Epithelial cell of prostate (primary cell): Measurements from ENCODE around the gene RALB.
"Not testable (repeated sequence)": the region's sequence is repeated elsewhere in the genome, so short reads cannot be mapped to it uniquely, and the experiment has no call there.

Experiments
- DNase-seq: peaks from one replicate; pipeline ENCODE4 v3.0.0-alpha.2; 2011; ENCODE audit warnings: low read depth, low spot score
- H3K27ac ChIP-seq: fragments of 450-650 bp; 2 replicates; pipeline ENCODE4 v1.5.1; 2017; ENCODE audit warnings: mild to moderate bottlenecking

RALB gene

GRCh38 chr2:120224256-120224655 is 28.4 kb upstream of the RALB start:
- DNase-seq: no peak
- no peak overlapping the region for H3K27ac ChIP-seq

GRCh38 chr2:120224735-120225548 is 27.7 kb upstream of the RALB start:
- H3K27ac ChIP-seq: no peak overlapping the region
- no peak for DNase-seq

- DNase-seq: no peak
- H3K27ac ChIP-seq: no peak overlapping the region
Observed at GRCh38 chr2:120225549-120226065, 27.0 kb upstream of the RALB start.

DNA sequence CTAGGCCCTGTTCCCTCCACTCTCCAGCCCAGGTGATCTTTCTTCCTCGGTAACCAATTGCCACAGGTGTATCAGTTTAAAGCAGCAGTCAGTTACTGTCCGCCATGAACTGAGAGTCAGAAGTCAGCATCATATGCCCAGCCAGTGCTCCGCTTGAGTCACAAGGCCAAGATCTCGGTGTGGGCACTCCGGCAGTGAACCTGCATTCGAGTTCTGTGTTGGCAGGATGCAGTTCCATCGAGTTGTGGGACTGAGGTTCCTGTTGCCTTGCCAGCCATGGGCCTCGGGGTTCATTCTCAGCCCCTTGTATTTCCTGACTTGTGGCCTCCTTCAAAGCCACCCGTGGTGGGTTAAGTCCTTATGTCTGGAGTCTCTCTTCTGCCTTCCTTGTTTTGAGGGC is 26.3 kb upstream of the RALB start:
- no peak overlapping the region for H3K27ac ChIP-seq
- no peak for DNase-seq

- no peak overlapping the region for H3K27ac ChIP-seq
- no peak for DNase-seq
Observed at GRCh38 chr2:120227111-120227991, 25.3 kb upstream of the RALB start.

DNA sequence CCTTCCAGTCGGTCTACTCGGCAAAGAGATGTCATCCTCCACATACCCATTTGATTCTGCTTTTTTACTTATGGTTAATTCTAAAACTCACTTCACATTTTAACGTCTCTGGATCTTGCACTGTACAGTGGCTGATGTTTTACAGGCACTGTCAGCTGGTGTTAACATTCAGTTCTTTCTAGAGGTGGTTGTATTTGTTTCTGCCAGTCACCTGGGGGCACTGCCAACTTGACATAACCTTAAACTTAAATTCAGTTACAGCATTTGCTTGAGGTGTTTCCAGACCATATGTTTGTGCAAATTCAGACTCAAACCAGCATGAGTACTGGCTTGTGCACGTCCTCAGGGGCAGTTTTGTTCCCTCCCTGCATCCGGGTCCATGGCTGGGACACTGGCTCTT is 24.1 kb upstream of the RALB start:
- H3K27ac ChIP-seq: no peak overlapping the region
- no peak for DNase-seq

DNA sequence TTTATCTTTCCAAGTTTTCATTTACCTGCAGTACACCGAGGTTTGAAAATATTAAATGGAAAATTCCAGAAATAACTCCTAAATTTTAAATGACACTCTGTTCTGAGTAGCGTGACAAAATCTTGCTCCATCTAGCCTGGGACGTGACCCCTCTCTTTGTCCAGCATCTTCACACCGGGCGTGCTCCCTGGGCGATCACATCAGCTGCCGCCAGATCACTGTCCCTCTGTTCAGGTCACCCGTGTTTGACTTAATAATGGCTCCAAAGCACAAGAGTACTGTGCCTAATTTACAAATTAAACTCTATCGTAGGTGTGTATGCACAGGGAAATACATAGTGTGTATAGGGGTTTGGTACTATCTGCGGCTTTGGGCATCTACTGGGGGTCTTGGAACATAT is 23.3 kb upstream of the RALB start:
- no peak for DNase-seq
- H3K27ac ChIP-seq: no peak overlapping the region

- H3K27ac ChIP-seq: no peak overlapping the region
Observed at GRCh38 chr2:120230515-120231471, 21.9 kb upstream of the RALB start.

DNA sequence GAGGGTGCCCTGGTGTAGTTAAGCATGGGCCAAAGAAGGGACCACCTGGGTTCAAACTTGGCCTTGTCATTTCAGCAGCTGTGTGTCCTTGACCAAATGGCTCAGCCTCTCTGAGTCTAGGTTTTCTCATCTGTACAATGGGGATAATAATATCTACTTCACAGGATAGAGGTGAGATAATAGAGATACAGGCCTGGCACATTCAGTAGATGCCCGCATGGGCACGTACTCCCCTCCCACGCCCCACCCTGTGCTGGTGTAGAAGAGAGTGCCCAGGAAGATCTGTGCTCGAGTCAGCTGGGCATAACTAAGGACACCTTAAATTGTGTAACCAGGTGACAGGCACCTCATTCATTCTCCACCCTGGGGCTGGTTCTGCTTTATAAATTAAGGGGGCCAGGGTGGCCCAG is 21.1 kb upstream of the RALB start:
- DNase-seq: no peak
- peak overlapping the region; percentile 42 for H3K27ac ChIP-seq

More at GRCh38 chr2:120230515-120231471, 21.9 kb upstream of the RALB start:
- no peak for DNase-seq

DNA sequence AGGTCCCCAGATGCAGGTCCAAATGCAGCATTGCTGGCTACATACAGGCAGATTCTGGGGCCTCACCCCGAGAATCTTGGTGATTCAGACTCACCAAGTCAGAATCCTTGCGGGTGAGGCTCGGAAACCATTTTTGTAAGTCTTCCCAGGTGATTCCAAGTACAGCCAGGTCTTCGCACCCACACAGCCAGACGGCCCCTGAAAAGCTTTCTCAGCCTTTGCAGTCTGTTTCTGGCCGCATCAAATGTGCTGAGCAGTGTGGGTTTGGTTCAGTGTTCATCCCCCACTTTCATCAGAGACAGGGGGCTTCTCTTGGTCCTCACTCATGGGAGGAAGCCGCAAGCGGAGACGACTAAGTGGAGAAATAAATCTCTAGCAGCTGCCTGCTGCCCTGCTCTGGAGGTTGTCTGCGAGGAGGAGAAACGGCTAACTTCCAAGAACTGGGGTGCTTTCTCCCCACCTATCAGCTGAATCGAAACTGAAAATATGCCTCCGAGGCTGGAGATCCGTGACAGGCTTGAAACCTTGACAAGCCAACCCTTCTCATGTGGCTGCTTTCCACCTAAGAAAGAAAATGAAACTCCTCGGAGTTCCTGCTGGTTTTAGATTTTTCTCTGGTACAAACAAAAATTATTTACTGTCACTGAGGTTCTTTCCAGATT is 20.5 kb upstream of the RALB start:
- no peak for DNase-seq
- peak overlapping the region; percentile 42 for H3K27ac ChIP-seq

DNA sequence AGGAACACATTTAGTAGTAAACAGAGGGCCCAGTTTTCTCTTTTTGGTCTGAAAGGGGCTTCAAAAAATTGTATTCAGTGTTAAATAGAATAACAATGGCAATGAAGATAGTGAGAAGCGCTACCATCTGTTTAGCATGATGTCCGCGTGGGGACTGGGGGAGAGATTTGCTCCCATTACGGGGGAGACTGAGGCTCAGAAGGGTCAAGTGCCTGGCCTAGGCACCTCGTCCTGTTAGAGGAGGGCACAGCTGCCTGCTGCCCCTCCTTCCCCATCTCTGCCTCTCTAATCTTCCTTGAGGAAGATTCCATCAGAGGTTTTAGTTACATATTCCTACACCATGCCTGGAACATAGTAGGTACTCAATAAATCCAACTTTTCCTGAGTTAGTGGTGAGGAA is 19.4 kb upstream of the RALB start:
- H3K27ac ChIP-seq: no peak overlapping the region
- no peak for DNase-seq

DNA sequence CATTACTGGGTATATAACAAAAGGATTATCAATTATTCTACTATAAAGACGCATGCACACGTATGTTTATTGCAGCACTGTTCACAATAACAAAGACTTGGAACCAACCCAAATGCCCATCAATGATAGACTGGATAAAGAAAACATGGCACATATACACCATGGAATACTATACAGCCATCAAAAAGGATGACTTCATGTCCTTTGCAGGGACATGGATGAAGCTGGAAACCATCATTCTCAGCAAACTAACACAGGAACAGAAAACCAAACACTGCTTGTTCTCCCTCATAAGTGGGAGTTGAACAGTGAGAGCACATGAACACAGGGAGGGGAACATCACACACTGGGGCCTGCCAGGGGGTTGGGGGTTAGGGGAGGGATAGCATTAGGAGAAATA is 17.5 kb upstream of the RALB start:
- DNase-seq, H3K27ac ChIP-seq: not testable (repeated sequence)

- DNase-seq: no peak
- H3K27ac ChIP-seq: no peak overlapping the region
Observed at GRCh38 chr2:120235681-120236080, 17.0 kb upstream of the RALB start.

DNA sequence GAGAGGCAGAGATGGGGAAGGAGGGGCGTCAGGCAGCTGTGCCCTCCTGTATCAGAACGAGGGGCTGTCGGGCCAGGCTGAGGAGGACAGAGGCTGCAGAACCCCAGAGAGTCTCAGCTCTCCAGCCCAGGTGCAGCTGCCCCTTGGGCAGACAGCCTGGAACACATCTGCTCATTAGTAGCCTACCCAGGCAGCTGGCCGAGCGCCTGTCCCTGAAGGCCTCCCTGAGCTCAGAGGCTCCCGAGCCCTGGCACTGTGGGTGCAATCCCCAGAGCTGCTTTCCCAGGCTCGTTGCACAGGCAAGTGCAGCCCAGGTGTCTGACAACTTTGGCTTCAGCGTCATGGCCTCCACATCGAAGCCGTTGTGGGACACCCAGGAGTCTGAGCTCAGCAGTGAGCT is 16.3 kb upstream of the RALB start:
- no peak for DNase-seq
- no peak overlapping the region for H3K27ac ChIP-seq

- DNase-seq: no peak
- no peak overlapping the region for H3K27ac ChIP-seq
Observed at GRCh38 chr2:120236791-120237190, 15.9 kb upstream of the RALB start.

GRCh38 chr2:120237491-120237902 is 15.2 kb upstream of the RALB start:
- DNase-seq: no peak

GRCh38 chr2:120238728-120239487 is 13.7 kb upstream of the RALB start:
- no peak for DNase-seq
- H3K27ac ChIP-seq: peak overlapping the region; percentile 78

More at GRCh38 chr2:120237491-120237902, 15.2 kb upstream of the RALB start:
- peak overlapping the region; percentile 78 for H3K27ac ChIP-seq

DNA sequence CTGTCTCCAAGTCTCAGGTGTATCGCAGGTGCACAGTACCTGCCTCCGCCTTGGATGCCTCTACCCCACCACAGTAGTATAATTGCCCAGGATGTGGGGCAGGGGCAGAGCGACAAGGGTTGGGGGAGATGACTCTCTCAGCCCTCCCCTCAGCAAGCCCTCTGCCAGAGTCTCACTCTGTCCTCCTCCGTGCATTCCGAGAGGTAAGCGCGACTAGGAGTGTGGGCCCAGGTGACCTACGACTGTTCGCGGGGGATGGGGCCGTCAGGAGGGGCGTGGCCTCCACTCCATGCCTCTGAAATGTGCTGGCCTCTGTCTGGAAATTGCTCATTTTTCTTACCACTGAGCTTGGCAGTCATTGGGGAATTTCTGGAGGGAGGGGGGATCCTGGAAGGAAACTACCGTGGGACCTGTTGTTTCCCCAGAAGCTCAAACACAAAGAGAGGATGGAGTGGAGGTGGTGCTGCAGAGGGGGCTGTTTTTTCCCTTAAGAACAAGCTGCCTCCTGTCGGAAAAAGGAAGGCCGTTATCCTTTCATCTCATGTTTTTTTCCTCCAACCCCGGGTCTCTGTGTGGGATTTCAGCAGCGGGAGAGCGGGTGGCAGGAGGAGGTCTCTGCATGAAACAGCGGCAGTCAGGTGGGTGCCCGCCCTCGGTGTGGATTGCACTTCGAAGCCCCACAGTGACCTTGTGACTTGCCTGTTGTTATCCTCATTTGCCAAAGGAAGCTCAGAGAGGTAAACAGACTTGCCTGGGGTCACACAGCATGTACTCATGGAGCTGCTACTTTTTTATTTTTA is 13.0 kb upstream of the RALB start:
- H3K27ac ChIP-seq: peak overlapping the region; percentile 78
- DNase-seq: no peak
